Naive B cell (primary cell): ENCODE data around the gene SLC48A1. TPM values are rescaled to one million over a fixed set of nuclear protein-coding genes. Genes with fewer than 3 reads are reported as not detected.

Experiments used
- ATAC-seq, 2 donors: fragments of 150-1000 bp; cut with Tn5 transposase; 2 replicates each; pipeline ENCODE4 v1.10.0; 2021; ENCODE audit warnings: low read depth in 2 of 2, mild to moderate bottlenecking in 2 of 2, moderate library complexity in 2 of 2
- DNase-seq: peaks from one replicate; pipeline ENCODE4 v3.0.0; 2022
- H3K27ac Mint-ChIP-seq, 6 donors: one replicate each; pipeline ENCODE4 v1.8.0; 2020 to 2022; ENCODE audit warnings: mild to moderate bottlenecking in 6 of 6, mixed read lengths in 6 of 6, moderate library complexity in 5 of 6, inconsistent platforms in 2 of 6
- H3K27me3 Mint-ChIP-seq, 3 donors: one replicate each; pipeline ENCODE4 v1.8.0; 2021 to 2022; ENCODE audit warnings: mixed read lengths in 3 of 3, mild to moderate bottlenecking in 1 of 3
- H3K36me3 Mint-ChIP-seq, 2 donors: one replicate each; pipeline ENCODE4 v1.8.0; 2020 to 2022; ENCODE audit warnings: mixed read lengths in 2 of 2, inconsistent platforms in 1 of 2, mild to moderate bottlenecking in 1 of 2
- H3K4me1 Mint-ChIP-seq, 3 donors: one replicate each; pipeline ENCODE4 v1.8.0; 2020 to 2022; ENCODE audit warnings: mixed read lengths in 3 of 3, inconsistent platforms in 1 of 3, mild to moderate bottlenecking in 1 of 3, moderate library complexity in 1 of 3
- H3K4me3 Mint-ChIP-seq, 8 donors: one replicate each; pipeline ENCODE4 v1.8.0; 2020 to 2022; ENCODE audit warnings: mild to moderate bottlenecking in 8 of 8, mixed read lengths in 8 of 8, moderate library complexity in 8 of 8, inconsistent platforms in 2 of 8
- H3K9me3 Mint-ChIP-seq, 7 donors: one replicate each; pipeline ENCODE4 v1.8.0; 2020 to 2022; ENCODE audit warnings: mixed read lengths in 7 of 7, mild to moderate bottlenecking in 5 of 7, inconsistent platforms in 2 of 7, moderate library complexity in 1 of 7
- polyA plus RNA-seq, 6 donors: library from polyadenylated mRNA; unstranded; fragments of 300-500 nt; fragmentation: Illumina TruSeq; gene quantifications; one replicate each; pipeline ENCODE4 v1.2.3, GENCODE V29; 2021; ENCODE audit warnings: low read depth in 6 of 6

SLC48A1 gene
- polyA plus RNA-seq, 6 donors from 2014 or later: 12.2 to 18.3 (median 13.9) TPM

GRCh38 chr12:47778881-47779280, 5.8 kb downstream of the SLC48A1 start:
- DNase-seq: no peak
- no peaks in the 10 kb centered on the region for H3K9me3 Mint-ChIP-seq
- no peaks in the 10 kb centered on the region for H3K27me3 Mint-ChIP-seq
- peak in 1 of 2 donors; percentile 5 for ATAC-seq
- no peaks in the 10 kb centered on the region for H3K36me3 Mint-ChIP-seq
- peak overlapping the region in 1 of 8 donors; percentile 57 for H3K4me3 Mint-ChIP-seq
- peak overlapping the region in 2 of 6 donors; percentile 24 to 55 for H3K27ac Mint-ChIP-seq
- H3K4me1 Mint-ChIP-seq: peaks cover 25 to 41% (median 30%) of the 10 kb centered on the region in 3 donors

GRCh38 chr12:47779301-47779942, 6.4 kb downstream of the SLC48A1 start:
- no peaks in the 10 kb centered on the region for H3K36me3 Mint-ChIP-seq
- ATAC-seq: peak; percentile 94 to 95
- peak overlapping the region in 1 of 8 donors; percentile 57 for H3K4me3 Mint-ChIP-seq

GRCh38 chr12:47779943-47780504, 7.0 kb downstream of the SLC48A1 start:
- no peak for DNase-seq
- Mint-ChIP-seq H3K27ac (peak overlapping the region in 1 of 6 donors; percentile 14), H3K9me3 (no peaks in the 10 kb centered on the region), H3K4me3 (no peak overlapping the region), H3K27me3 (no peaks in the 10 kb centered on the region), H3K36me3 (no peaks in the 10 kb centered on the region), H3K4me1 (peaks cover 17 to 31% (median 19%) of the 10 kb centered on the region in 3 donors)
- ATAC-seq: no peak

More at GRCh38 chr12:47779301-47779942, 6.4 kb downstream of the SLC48A1 start:
- Mint-ChIP-seq H3K27ac (peak overlapping the region in 3 of 6 donors; percentile 24 to 57 (median 55)), H3K9me3 (no peaks in the 10 kb centered on the region), H3K4me1 (peaks cover 20 to 37% (median 25%) of the 10 kb centered on the region in 3 donors), H3K27me3 (no peaks in the 10 kb centered on the region)
- DNase-seq: peak; percentile 84

GRCh38 chr12:47781479-47782371, 8.7 kb downstream of the SLC48A1 start:
- Mint-ChIP-seq H3K36me3 (no peaks in the 10 kb centered on the region), H3K27me3 (no peaks in the 10 kb centered on the region), H3K27ac (peak overlapping the region in 3 of 6 donors; percentile 36 to 90 (median 78)), H3K9me3 (no peaks in the 10 kb centered on the region), H3K4me3 (no peak overlapping the region), H3K4me1 (peaks cover 13 to 17% (median 17%) of the 10 kb centered on the region in 3 donors)
- DNase-seq: no peak
- ATAC-seq: no peak

- Mint-ChIP-seq H3K36me3 (peaks cover 0 to 3% of the 10 kb centered on the region in 2 donors), H3K9me3 (no peaks in the 10 kb centered on the region), H3K4me1 (peaks cover 13 to 17% (median 16%) of the 10 kb centered on the region in 3 donors), H3K27me3 (no peaks in the 10 kb centered on the region), H3K27ac (peak overlapping the region in 2 of 6 donors; percentile 68 to 77), H3K4me3 (no peak overlapping the region)
- DNase-seq: no peak
- no peak for ATAC-seq
Measured at GRCh38 chr12:47782372-47782770, 9.3 kb downstream of the SLC48A1 start.

GRCh38 chr12:47783024-47783755, 10.2 kb downstream of the SLC48A1 start:
- Mint-ChIP-seq H3K27ac (peak overlapping the region in 1 of 6 donors; percentile 77), H3K4me1 (peaks cover 7 to 11% (median 11%) of the 10 kb centered on the region in 3 donors)

GRCh38 chr12:47783821-47784819, 11.1 kb downstream of the SLC48A1 start:
- Mint-ChIP-seq H3K4me1 (peaks cover 5 to 11% (median 8%) of the 10 kb centered on the region in 3 donors), H3K27me3 (no peaks in the 10 kb centered on the region), H3K27ac (peak overlapping the region in 2 of 6 donors; percentile 61 to 82), H3K36me3 (peaks cover 8 to 18% of the 10 kb centered on the region in 2 donors), H3K9me3 (no peaks in the 10 kb centered on the region), H3K4me3 (no peak overlapping the region)
- DNase-seq (no peak), ATAC-seq (no peak)

More at GRCh38 chr12:47783024-47783755, 10.2 kb downstream of the SLC48A1 start:
- ATAC-seq (no peak), DNase-seq (no peak)
- H3K9me3 Mint-ChIP-seq: no peaks in the 10 kb centered on the region
- no peak overlapping the region for H3K4me3 Mint-ChIP-seq
- H3K36me3 Mint-ChIP-seq: peaks cover 6 to 11% of the 10 kb centered on the region in 2 donors
- H3K27me3 Mint-ChIP-seq: no peaks in the 10 kb centered on the region

- peaks cover 8 to 20% of the 10 kb centered on the region in 2 donors for H3K36me3 Mint-ChIP-seq
- no peak for ATAC-seq
Measured at GRCh38 chr12:47785036-47785886, 12.2 kb downstream of the SLC48A1 start.

GRCh38 chr12:47785887-47786661, 13.0 kb downstream of the SLC48A1 start:
- Mint-ChIP-seq H3K27ac (peak overlapping the region in 3 of 6 donors; percentile 61 to 81 (median 75)), H3K36me3 (peaks cover 8 to 28% of the 10 kb centered on the region in 2 donors), H3K9me3 (no peaks in the 10 kb centered on the region), H3K4me1 (peaks cover 0 to 11% (median 3%) of the 10 kb centered on the region in 3 donors), H3K4me3 (no peak overlapping the region), H3K27me3 (no peaks in the 10 kb centered on the region)
- DNase-seq (no peak), ATAC-seq (no peak)

More at GRCh38 chr12:47785036-47785886, 12.2 kb downstream of the SLC48A1 start:
- Mint-ChIP-seq H3K4me3 (no peak overlapping the region), H3K27me3 (no peaks in the 10 kb centered on the region), H3K27ac (peak overlapping the region in 3 of 6 donors; percentile 61 to 82 (median 78)), H3K4me1 (peaks cover 0 to 7% (median 3%) of the 10 kb centered on the region in 3 donors), H3K9me3 (no peaks in the 10 kb centered on the region)
- DNase-seq: no peak

GRCh38 chr12:47786662-47787280, 13.7 kb downstream of the SLC48A1 start:
- peaks cover 8 to 29% of the 10 kb centered on the region in 2 donors for H3K36me3 Mint-ChIP-seq
- no peak overlapping the region for H3K4me3 Mint-ChIP-seq
- no peaks in the 10 kb centered on the region for H3K9me3 Mint-ChIP-seq
- DNase-seq: no peak
- no peaks in the 10 kb centered on the region for H3K27me3 Mint-ChIP-seq
- H3K27ac Mint-ChIP-seq: peak overlapping the region in 3 of 6 donors; percentile 38 to 81 (median 61)
- H3K4me1 Mint-ChIP-seq: peaks cover 0 to 9% (median 3%) of the 10 kb centered on the region in 3 donors
- ATAC-seq: no peak
